ENCODE measurements around the gene TMEM132D. TPM values are rescaled to one million over a fixed set of nuclear protein-coding genes. Genes with fewer than 3 reads are reported as not detected.

TMEM132D gene
- polyA plus RNA-seq, 1 donor from 2014 or later: 1.3 TPM

DNA sequence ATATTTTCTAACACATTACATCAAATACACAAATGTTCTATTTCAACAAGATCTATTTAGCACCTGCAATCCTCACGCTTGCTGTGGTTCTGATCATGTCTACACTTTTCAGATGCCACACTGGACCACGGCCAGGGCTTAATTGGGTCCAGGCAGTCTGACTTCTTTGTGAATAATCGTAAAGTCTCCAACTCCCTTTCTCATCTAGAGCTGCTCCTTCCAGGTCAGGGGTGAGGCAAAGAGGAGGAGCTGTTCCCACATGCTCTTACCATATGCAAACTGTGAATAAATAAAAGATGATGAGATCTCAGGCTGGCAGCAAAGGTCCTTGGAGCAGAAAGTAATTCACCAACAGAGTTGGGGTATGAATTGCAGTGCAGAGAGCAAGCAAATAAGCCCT lies 733.9 kb downstream of the TMEM132D start:
- no peaks in the 10 kb centered on the region for H3K36me3 ChIP-seq (ENCODE audit: insufficient read depth, low read length)
- H3K9me2 ChIP-seq (ENCODE audit: insufficient read depth, low read length): no peaks in the 10 kb centered on the region
- H3K9ac ChIP-seq (ENCODE audit: low read length): no peak overlapping the region
- no peaks in the 10 kb centered on the region for H4K20me1 ChIP-seq (ENCODE audit: insufficient read depth)
- peaks cover 3% of the 10 kb centered on the region for H3K9me3 ChIP-seq (ENCODE audit: low read length)
- no peak overlapping the region for H3K4me3 ChIP-seq (ENCODE audit: low read length)
- TF ChIP-seq MXI1 (conservative IDR thresholded peaks at IDR 0.05; ENCODE audit: poor library complexity, severe bottlenecking) (no peak), EZH2 (IDR thresholded peaks at IDR 0.05; ENCODE audit: borderline replicate concordance, insufficient read depth, low read length, poor library complexity, severe bottlenecking) (no peak), SMC3 (conservative IDR thresholded peaks at IDR 0.05; ENCODE audit: poor library complexity) (no peak), TAF1 (IDR thresholded peaks at IDR 0.05; ENCODE audit: low read depth) (no peak), POLR2AphosphoS5 (IDR thresholded peaks at IDR 0.05) (no peak), EP300 (conservative IDR thresholded peaks at IDR 0.05; ENCODE audit: poor library complexity, severe bottlenecking) (no peak), RAD21 (conservative IDR thresholded peaks at IDR 0.05) (no peak)
- TF ChIP-seq, protein P1, sequence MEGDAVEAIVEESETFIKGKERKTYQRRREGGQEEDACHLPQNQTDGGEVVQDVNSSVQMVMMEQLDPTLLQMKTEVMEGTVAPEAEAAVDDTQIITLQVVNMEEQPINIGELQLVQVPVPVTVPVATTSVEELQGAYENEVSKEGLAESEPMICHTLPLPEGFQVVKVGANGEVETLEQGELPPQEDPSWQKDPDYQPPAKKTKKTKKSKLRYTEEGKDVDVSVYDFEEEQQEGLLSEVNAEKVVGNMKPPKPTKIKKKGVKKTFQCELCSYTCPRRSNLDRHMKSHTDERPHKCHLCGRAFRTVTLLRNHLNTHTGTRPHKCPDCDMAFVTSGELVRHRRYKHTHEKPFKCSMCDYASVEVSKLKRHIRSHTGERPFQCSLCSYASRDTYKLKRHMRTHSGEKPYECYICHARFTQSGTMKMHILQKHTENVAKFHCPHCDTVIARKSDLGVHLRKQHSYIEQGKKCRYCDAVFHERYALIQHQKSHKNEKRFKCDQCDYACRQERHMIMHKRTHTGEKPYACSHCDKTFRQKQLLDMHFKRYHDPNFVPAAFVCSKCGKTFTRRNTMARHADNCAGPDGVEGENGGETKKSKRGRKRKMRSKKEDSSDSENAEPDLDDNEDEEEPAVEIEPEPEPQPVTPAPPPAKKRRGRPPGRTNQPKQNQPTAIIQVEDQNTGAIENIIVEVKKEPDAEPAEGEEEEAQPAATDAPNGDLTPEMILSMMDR (IDR thresholded peaks at IDR 0.05; ENCODE audit: poor library complexity, severe bottlenecking): no peak
- TF ChIP-seq, protein P2, sequence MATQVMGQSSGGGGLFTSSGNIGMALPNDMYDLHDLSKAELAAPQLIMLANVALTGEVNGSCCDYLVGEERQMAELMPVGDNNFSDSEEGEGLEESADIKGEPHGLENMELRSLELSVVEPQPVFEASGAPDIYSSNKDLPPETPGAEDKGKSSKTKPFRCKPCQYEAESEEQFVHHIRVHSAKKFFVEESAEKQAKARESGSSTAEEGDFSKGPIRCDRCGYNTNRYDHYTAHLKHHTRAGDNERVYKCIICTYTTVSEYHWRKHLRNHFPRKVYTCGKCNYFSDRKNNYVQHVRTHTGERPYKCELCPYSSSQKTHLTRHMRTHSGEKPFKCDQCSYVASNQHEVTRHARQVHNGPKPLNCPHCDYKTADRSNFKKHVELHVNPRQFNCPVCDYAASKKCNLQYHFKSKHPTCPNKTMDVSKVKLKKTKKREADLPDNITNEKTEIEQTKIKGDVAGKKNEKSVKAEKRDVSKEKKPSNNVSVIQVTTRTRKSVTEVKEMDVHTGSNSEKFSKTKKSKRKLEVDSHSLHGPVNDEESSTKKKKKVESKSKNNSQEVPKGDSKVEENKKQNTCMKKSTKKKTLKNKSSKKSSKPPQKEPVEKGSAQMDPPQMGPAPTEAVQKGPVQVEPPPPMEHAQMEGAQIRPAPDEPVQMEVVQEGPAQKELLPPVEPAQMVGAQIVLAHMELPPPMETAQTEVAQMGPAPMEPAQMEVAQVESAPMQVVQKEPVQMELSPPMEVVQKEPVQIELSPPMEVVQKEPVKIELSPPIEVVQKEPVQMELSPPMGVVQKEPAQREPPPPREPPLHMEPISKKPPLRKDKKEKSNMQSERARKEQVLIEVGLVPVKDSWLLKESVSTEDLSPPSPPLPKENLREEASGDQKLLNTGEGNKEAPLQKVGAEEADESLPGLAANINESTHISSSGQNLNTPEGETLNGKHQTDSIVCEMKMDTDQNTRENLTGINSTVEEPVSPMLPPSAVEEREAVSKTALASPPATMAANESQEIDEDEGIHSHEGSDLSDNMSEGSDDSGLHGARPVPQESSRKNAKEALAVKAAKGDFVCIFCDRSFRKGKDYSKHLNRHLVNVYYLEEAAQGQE (IDR thresholded peaks at IDR 0.05; ENCODE audit: borderline replicate concordance): no peak
- no peaks in the 10 kb centered on the region for H3K27me3 ChIP-seq (ENCODE audit: insufficient read depth, low read depth, low read length)
- H3F3A ChIP-seq (ENCODE audit: insufficient read depth, low read length, poor library complexity, severe bottlenecking): no peaks in the 10 kb centered on the region
- no peaks in the 10 kb centered on the region for H3K79me2 ChIP-seq (replicated peaks; ENCODE audit: insufficient read depth, low read length)
- no peak overlapping the region for H2AFZ ChIP-seq (ENCODE audit: low read depth, low read length)
- no peak overlapping the region for H3K27ac ChIP-seq (ENCODE audit: low read length)
- H3K4me2 ChIP-seq (ENCODE audit: low read length): no peak overlapping the region

DNA sequence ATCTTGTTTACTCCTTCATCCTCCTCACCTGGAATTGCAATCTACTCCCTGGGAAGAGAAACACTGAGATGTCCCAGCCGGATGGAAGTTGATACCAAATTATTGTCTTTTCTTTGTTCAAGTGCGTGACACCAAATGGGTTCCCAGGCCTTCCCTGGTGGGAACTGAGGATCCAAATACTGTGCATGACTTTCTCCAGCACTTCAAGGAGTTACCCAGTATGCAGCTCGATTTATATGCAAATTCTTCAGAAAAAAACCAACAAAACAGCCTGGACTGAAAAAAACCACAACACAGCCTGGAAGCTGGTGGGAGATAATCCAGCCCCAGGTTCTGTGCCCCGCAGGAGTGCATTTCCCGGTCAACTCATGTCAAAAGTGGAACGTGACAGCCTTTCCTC lies 740.0 kb downstream of the TMEM132D start:
- no peak for TF ChIP-seq MXI1 (conservative IDR thresholded peaks at IDR 0.05; ENCODE audit: poor library complexity, severe bottlenecking)
- no peak for TF ChIP-seq EZH2 (IDR thresholded peaks at IDR 0.05; ENCODE audit: borderline replicate concordance, insufficient read depth, low read length, poor library complexity, severe bottlenecking)
- TF ChIP-seq EP300 (conservative IDR thresholded peaks at IDR 0.05; ENCODE audit: poor library complexity, severe bottlenecking): no peak
- TF ChIP-seq, protein P2 (IDR thresholded peaks at IDR 0.05; ENCODE audit: borderline replicate concordance): no peak
- TF ChIP-seq TAF1 (IDR thresholded peaks at IDR 0.05; ENCODE audit: low read depth): no peak
- TF ChIP-seq, protein P1 (IDR thresholded peaks at IDR 0.05; ENCODE audit: poor library complexity, severe bottlenecking): no peak
- no peak for TF ChIP-seq SMC3 (conservative IDR thresholded peaks at IDR 0.05; ENCODE audit: poor library complexity)
- Histone ChIP-seq H3K9me2 (ENCODE audit: insufficient read depth, low read length) (no peaks in the 10 kb centered on the region), H3K79me2 (replicated peaks; ENCODE audit: insufficient read depth, low read length) (no peaks in the 10 kb centered on the region), H2AFZ (ENCODE audit: low read depth, low read length) (no peak overlapping the region), H3K27ac (ENCODE audit: low read length) (no peak overlapping the region), H3K4me2 (ENCODE audit: low read length) (no peak overlapping the region), H3K4me3 (ENCODE audit: low read length) (no peak overlapping the region), H4K20me1 (ENCODE audit: insufficient read depth) (no peaks in the 10 kb centered on the region), H3K27me3 (ENCODE audit: insufficient read depth, low read depth, low read length) (no peaks in the 10 kb centered on the region), H3K9me3 (ENCODE audit: low read length) (no peaks in the 10 kb centered on the region), H3K9ac (ENCODE audit: low read length) (no peak overlapping the region), H3F3A (ENCODE audit: insufficient read depth, low read length, poor library complexity, severe bottlenecking) (no peaks in the 10 kb centered on the region), H3K36me3 (ENCODE audit: insufficient read depth, low read length) (no peaks in the 10 kb centered on the region)

Data from neural cell (in vitro differentiated cells).